Measurements from ENCODE around the gene CALD1.

The CALD1 gene

DNA sequence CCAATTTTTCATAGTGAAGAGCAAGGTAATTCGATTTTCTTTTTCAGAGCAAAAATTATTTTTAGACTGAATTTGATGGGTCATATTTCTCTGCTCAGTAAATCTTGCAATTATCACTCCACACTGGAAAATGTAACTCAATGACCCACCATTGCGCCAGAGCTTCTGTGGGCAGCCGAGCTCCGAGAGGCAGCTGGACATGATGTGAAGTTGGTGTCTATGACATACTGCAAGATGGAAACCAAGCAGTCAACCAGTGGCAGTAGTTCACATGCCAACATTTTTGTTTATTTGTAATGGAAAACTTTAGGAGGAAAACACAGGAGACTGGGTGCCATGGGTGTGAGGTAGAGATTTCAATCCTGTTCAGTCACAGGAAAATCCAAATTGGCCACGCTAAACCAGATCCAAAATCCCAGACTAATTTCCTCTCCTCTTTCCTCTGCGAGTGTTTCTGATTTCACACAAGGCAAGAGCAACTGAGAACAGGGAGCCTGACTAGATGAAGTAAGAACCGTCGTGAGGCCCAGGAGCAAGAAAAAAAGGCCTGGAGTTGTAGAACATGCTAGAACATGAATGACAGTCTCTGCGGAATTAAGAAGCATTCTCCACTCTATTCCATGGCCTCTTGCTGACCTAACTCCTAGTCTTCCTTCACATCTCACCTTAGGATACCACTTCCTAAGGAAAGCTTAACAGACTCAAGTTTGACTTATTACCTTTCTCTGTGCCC lies 39.3 kb downstream of the CALD1 start:
- DNase-seq (ENCODE audit: low read depth) = no peak
- TF ChIP-seq, protein P1, sequence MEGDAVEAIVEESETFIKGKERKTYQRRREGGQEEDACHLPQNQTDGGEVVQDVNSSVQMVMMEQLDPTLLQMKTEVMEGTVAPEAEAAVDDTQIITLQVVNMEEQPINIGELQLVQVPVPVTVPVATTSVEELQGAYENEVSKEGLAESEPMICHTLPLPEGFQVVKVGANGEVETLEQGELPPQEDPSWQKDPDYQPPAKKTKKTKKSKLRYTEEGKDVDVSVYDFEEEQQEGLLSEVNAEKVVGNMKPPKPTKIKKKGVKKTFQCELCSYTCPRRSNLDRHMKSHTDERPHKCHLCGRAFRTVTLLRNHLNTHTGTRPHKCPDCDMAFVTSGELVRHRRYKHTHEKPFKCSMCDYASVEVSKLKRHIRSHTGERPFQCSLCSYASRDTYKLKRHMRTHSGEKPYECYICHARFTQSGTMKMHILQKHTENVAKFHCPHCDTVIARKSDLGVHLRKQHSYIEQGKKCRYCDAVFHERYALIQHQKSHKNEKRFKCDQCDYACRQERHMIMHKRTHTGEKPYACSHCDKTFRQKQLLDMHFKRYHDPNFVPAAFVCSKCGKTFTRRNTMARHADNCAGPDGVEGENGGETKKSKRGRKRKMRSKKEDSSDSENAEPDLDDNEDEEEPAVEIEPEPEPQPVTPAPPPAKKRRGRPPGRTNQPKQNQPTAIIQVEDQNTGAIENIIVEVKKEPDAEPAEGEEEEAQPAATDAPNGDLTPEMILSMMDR (conservative IDR thresholded peaks at IDR 0.05; ENCODE audit: control insufficient read depth, insufficient read depth, low read depth, low read length) = no peak
- no peak overlapping the region for H3K4me3 ChIP-seq (ENCODE audit: control insufficient read depth, low read depth, low read length)

DNA sequence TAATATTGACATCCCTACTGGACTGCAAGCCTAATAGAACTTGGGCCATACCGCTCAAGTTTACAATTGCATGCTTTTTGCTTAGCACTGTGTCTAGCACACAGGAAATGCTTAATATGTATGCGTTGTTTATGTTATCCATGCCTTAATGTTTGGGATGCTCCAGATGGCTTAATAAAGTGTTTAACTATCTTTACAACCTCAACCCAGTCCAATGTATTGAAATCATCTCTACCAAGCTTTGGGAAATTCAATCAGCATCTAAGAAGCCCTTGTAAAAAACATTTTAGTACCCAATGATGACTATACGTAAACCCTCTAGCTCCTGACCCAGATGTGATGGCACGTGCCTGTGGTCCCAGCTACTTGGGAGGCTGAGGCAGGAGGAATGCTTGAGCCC lies 40.0 kb downstream of the CALD1 start:
- no peak for DNase-seq (ENCODE audit: low read depth)
- TF ChIP-seq, protein P1 (conservative IDR thresholded peaks at IDR 0.05; ENCODE audit: control insufficient read depth, insufficient read depth, low read depth, low read length) = no peak
- no peak overlapping the region for H3K4me3 ChIP-seq (ENCODE audit: control insufficient read depth, low read depth, low read length)

DNA sequence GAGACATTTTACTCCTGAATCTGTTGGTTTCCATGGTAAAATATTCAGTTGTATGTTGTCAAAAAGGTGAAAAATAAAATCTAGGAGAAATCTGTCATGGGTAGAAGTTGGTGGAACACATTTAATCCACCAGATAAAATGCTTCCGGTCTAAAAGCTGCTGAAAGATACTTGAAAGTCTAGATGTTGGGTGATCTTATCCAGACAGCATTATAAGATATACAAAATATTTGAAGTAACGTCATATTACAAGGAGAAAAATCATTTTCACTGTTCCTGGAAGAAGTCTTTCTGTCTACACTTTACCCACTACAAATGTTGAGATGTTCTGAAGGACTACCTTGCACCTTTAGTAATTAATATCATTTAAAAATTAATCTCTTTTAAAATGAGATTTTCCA lies 40.9 kb downstream of the CALD1 start:
- TF ChIP-seq, protein P1 (conservative IDR thresholded peaks at IDR 0.05; ENCODE audit: control insufficient read depth, insufficient read depth, low read depth, low read length) = no peak
- H3K4me3 ChIP-seq (ENCODE audit: control insufficient read depth, low read depth, low read length) = no peak overlapping the region
- no peak for DNase-seq (ENCODE audit: low read depth)

GRCh38 chr7:134820778-134821177 lies 41.3 kb downstream of the CALD1 start:
- no peak overlapping the region for H3K4me3 ChIP-seq (ENCODE audit: control insufficient read depth, low read depth, low read length)
- TF ChIP-seq, protein P1 (conservative IDR thresholded peaks at IDR 0.05; ENCODE audit: control insufficient read depth, insufficient read depth, low read depth, low read length) = no peak
- DNase-seq (ENCODE audit: low read depth) = no peak

DNA sequence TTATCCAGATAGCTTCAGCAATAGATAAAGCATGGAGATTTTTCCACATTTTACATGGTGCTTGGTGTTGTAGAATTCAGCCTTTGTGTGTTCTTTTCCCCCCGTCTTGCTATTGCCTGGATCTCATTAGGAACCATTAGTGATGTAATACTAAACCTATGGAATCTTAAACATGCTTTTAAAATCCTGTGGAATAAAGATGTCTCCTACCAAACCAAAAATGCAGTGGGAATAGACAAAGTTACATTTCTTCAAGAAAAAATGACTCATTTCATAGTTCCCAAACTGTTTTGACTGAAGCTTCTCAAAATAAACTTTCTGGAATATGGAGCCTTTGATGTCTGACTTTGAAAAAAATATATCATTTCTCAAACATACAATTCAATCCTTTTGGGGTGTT lies 44.0 kb downstream of the CALD1 start:
- no peak overlapping the region for H3K4me3 ChIP-seq (ENCODE audit: control insufficient read depth, low read depth, low read length)
- DNase-seq (ENCODE audit: low read depth) = peak; percentile 66
- TF ChIP-seq, protein P1 (conservative IDR thresholded peaks at IDR 0.05; ENCODE audit: control insufficient read depth, insufficient read depth, low read depth, low read length) = no peak

- DNase-seq (ENCODE audit: low read depth) = no peak
- TF ChIP-seq, protein P1 (conservative IDR thresholded peaks at IDR 0.05; ENCODE audit: control insufficient read depth, insufficient read depth, low read depth, low read length) = no peak
- H3K4me3 ChIP-seq (ENCODE audit: control insufficient read depth, low read depth, low read length) = no peak overlapping the region
These were observed 46.2 kb downstream of the CALD1 start for GRCh38 chr7:134825666-134826065.

Data from fibroblast of mammary gland (primary cell).